ENCODE measurements around the gene KRT85.
A peak's percentile ranks its signal among the peaks of the same experiment; 100 is the strongest.

Gene KRT85

GRCh38 chr12:52415870-52416750, 48.8 kb upstream of the KRT85 start:
- TF ChIP-seq ZNF148 (tag by site-specific recombination; IDR thresholded peaks at IDR 0.05; ENCODE audit: borderline replicate concordance) (no peak), ZNF473 (tag by site-specific recombination; IDR thresholded peaks at IDR 0.05) (peak; percentile 14; the same call in 1 of the 2 replicates), ZBTB8A (tag by site-specific recombination; IDR thresholded peaks at IDR 0.05) (no peak), OSR2 (tag by site-specific recombination; IDR thresholded peaks at IDR 0.05) (peak; percentile 31; the same call in 1 of the 2 replicates), HOXA7 (CRISPR knock-in tag; IDR thresholded peaks at IDR 0.05; ENCODE audit: borderline replicate concordance) (no peak), ZNF350 (tag by site-specific recombination; IDR thresholded peaks at IDR 0.05) (no peak), ZNF394 (tag by site-specific recombination; IDR thresholded peaks at IDR 0.05; ENCODE audit: borderline replicate concordance) (no peak), ZNF426 (tag by site-specific recombination; IDR thresholded peaks at IDR 0.05) (no peak), ZNF777 (tag by site-specific recombination; IDR thresholded peaks at IDR 0.05; ENCODE audit: borderline replicate concordance) (no peak), HIC1 (tag by site-specific recombination; IDR thresholded peaks at IDR 0.05) (no peak), ZNF416 (tag by site-specific recombination; IDR thresholded peaks at IDR 0.05) (no peak), ZNF23 (tag by site-specific recombination; IDR thresholded peaks at IDR 0.05; ENCODE audit: borderline replicate concordance) (no peak), ZNF791 (tag by site-specific recombination; IDR thresholded peaks at IDR 0.05) (no peak), FEZF1 (tag by site-specific recombination; IDR thresholded peaks at IDR 0.05) (no peak), ZBTB21 (tag by site-specific recombination; IDR thresholded peaks at IDR 0.05) (no peak)
- Histone ChIP-seq H3K36me3 (ENCODE audit: control insufficient read depth in 2 of 2, insufficient read depth in 1 of 2, low read length in 2 of 2) (no peaks in the 10 kb centered on the region), H3K9me3 (ENCODE audit: control insufficient read depth, insufficient read depth, low read depth, low read length) (no peaks in the 10 kb centered on the region), H3K4me1 (ENCODE audit: control insufficient read depth, insufficient read depth, low read length) (no peaks in the 10 kb centered on the region), H3K27ac (ENCODE audit: extremely low read depth, low read depth, low read length) (no peak overlapping the region), H3K4me3 (ENCODE audit: low read depth, low read length) (no peak overlapping the region)
- POLR2A ChIA-PET: no interaction called here
- CTCF ChIA-PET: interaction anchor here (0.7 to 1.6 kb wide), 3 partner anchors 11 to 291 kb away, joined by 3 to 5 read pairs (median 4); no protein-coding TSS in a partner anchor

- POLR2A ChIA-PET: no interaction called here
- Histone ChIP-seq H3K27ac (ENCODE audit: extremely low read depth, low read depth, low read length) (no peak overlapping the region), H3K36me3 (ENCODE audit: control insufficient read depth in 2 of 2, insufficient read depth in 1 of 2, low read length in 2 of 2) (no peaks in the 10 kb centered on the region), H3K4me1 (ENCODE audit: control insufficient read depth, insufficient read depth, low read length) (no peaks in the 10 kb centered on the region), H3K9me3 (ENCODE audit: control insufficient read depth, insufficient read depth, low read depth, low read length) (no peaks in the 10 kb centered on the region), H3K4me3 (ENCODE audit: low read depth, low read length) (no peak overlapping the region)
- CTCF ChIA-PET: interaction anchor here (0.5 to 0.7 kb wide), 2 partner anchors 123 to 262 kb away, joined by 3 read pairs; no protein-coding TSS in a partner anchor
- TF ChIP-seq ZNF274 (IDR thresholded peaks at IDR 0.05; ENCODE audit: low read length): no peak
- no peak for TF ChIP-seq ZNF274 (tag by site-specific recombination; IDR thresholded peaks at IDR 0.05; ENCODE audit: borderline replicate concordance)
- TF ChIP-seq ZNF624 (tag by site-specific recombination; IDR thresholded peaks at IDR 0.05): no peak
- no peak for TF ChIP-seq ZNF223 (tag by site-specific recombination; IDR thresholded peaks at IDR 0.05)
- TF ChIP-seq ZNF830 (tag by site-specific recombination; IDR thresholded peaks at IDR 0.05; ENCODE audit: low read depth): no peak
- TF ChIP-seq ZNF146 (tag by site-specific recombination; IDR thresholded peaks at IDR 0.05): no peak
- no peak for TF ChIP-seq ZSCAN23 (tag by site-specific recombination; IDR thresholded peaks at IDR 0.05)
- TF ChIP-seq SCRT1 (tag by site-specific recombination; IDR thresholded peaks at IDR 0.05; ENCODE audit: borderline replicate concordance): no peak
- TF ChIP-seq ZBTB48 (tag by site-specific recombination; IDR thresholded peaks at IDR 0.05): no peak
- no peak for TF ChIP-seq ZNF24 (tag by site-specific recombination; IDR thresholded peaks at IDR 0.05)
- TF ChIP-seq ZNF639 (tag by site-specific recombination; IDR thresholded peaks at IDR 0.05): no peak
- no peak for TF ChIP-seq ZNF114 (tag by site-specific recombination; IDR thresholded peaks at IDR 0.05)
- TF ChIP-seq ZFP69B (tag by site-specific recombination; IDR thresholded peaks at IDR 0.05): no peak
- no peak for TF ChIP-seq ZNF140 (tag by site-specific recombination; IDR thresholded peaks at IDR 0.05)
- no peak for TF ChIP-seq HOXA7 (CRISPR knock-in tag; IDR thresholded peaks at IDR 0.05; ENCODE audit: borderline replicate concordance)
Measured at GRCh38 chr12:52414936-52415335, 47.7 kb upstream of the KRT85 start.
